Right lobe of liver (tissue), 6 donors: ENCODE data around the gene CDHR3. TPM values are rescaled to one million over a fixed set of nuclear protein-coding genes. Genes with fewer than 3 reads are reported as not detected.

ENCODE experiments used
- ATAC-seq, 4 donors: fragments of 200-7000 bp; cut with Tn5 transposase; one replicate each; pipeline ENCODE4 v1.9.1; 2020; ENCODE audit warnings: mild to moderate bottlenecking in 4 of 4, moderate library complexity in 4 of 4
- DNase-seq, 3 donors: peaks; one replicate each; pipeline ENCODE4 v3.0.0-alpha.2; 2020
- H3K27ac ChIP-seq, 3 donors: fragments of 200-600 bp; one replicate each; pipeline ENCODE4 v1.8.0; 2022
- H3K27me3 ChIP-seq, 2 donors: fragments of 200-600 bp; one replicate each; pipeline ENCODE4 v1.8.0; 2022
- H3K36me3 ChIP-seq, 4 donors: fragments of 200-600 bp; sonication (generic) in 1 of 4; one replicate each; pipeline versions ENCODE4 v1.5.1 to v1.8.0; 2017 to 2022; ENCODE audit warnings: control low read depth in 1 of 4
- H3K4me1 ChIP-seq, 4 donors: fragments of 200-600 bp; sonication (generic) in 1 of 4; one replicate each; pipeline versions ENCODE4 v1.5.1 to v1.8.0; 2017 to 2022; ENCODE audit warnings: control low read depth in 1 of 4
- H3K4me3 ChIP-seq, 3 donors: fragments of 200-600 bp; one replicate each; pipeline ENCODE4 v1.8.0; 2022
- H3K9me3 ChIP-seq, 4 donors: fragments of 200-600 bp; sonication (generic) in 1 of 4; one replicate each; pipeline versions ENCODE4 v1.5.1 to v1.8.0; 2017 to 2022; ENCODE audit warnings: control low read depth in 1 of 4
- POLR2A ChIP-seq: fragments of 450-650 bp; IDR thresholded peaks from one replicate; pipeline ENCODE4 v1.6.1; 2017; ENCODE audit warnings: antibody characterized with exemption, mild to moderate bottlenecking
- WGBS: methylation state at CpG from one replicate; pipeline ENCODE4 v1.1.6; 2018; ENCODE audit warnings: low coverage, low lambda C conversion rate; ENCODE audit not compliant: insufficient coverage; ENCODE audit errors: missing lambda C conversion rate; 5-methylcytosine and 5-hydroxymethylcytosine counted together
- intact Hi-C, 2 donors: fragments of 100-400 bp; cut with DNase I; formaldehyde crosslinking; loops; one replicate each; pipeline versions ENCODE4 v1.11.2 to v1.14.1; 2022
- total RNA-seq, 6 experiments: library from RNA; depleted of rRNA in 2 of 6; stranded (reverse); fragments of >200 nt in 2 of 6; fragmentation: NEBNext Ultra II Directional in 3 of 6; extraction: Animal tissue kit (Norgen Biotek cat#: 25700) in 3 of 6; gene quantifications; one replicate each; pipeline versions ENCODE4 v1.1.0 to v1.2.4, GENCODE V29; 2016 to 2023
- TF ChIP-seq, protein P1 (sequence below), 4 donors: fragments of 200-600 bp in 3 of 4; fragments of 450-650 bp in 1 of 4; IDR thresholded peaks; one replicate each; pipeline versions ENCODE4 v1.5.1 to v1.8.0; 2016 to 2022; ENCODE audit warnings: antibody characterized with exemption in 4 of 4, mild to moderate bottlenecking in 2 of 4
- donor health status: DM: no; HTN: yes; CAD: no.
- donor health status: DM: no; HTN: no; CAD: no.
- donor health status: DM: no; HTN: no; CAD: no.
- donor health status: DM: no; HTN: yes; CAD: no.
- donor health status: DM: no; HTN: yes; CAD: no.

The CDHR3 gene
- total RNA-seq, 6 experiments from 2014 or later: 3.6 to 8.6 (median 4.5) TPM

DNA sequence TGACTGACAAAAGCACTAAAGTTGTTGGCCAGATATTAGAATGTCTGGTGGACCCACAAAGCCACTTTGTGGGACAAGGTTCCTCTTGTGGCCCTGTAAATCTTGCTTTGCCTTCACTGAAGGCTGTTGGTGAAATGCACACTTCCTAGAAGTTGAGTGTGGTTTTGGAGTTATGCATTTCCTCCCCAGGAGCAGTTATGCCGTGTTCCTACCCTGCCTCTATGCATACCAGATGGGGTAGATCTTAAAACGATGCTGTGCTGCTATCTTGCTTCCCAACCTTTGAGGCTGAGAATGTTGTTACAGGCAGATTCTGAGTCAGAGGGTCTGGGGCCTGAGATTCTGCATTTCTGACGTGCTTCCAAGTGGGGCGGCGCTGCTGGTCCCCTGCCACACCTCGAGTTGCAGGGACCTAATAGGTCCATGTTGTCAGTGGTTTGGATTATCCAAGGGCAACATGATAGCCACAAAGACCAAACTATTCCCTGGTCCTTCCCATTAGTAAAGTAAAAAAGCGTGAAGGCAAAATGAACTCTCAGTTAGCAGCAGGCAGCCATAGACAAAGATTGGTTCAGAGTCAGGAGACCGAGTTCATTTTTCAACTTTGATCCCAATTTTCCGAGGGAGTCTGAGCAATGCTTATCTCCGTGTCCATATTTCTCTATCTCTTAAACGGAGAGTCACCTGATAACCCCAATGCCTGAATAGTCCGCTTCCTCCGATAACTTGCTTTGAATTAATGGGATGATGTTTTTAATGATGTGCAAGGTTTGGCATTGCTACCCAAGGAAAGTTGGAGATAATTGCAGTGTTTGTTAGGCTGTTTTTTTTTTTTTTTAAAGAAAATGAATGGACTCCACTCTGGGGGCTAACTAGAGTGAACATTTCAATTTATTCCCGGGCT lies 55.8 kb downstream of the CDHR3 start:
- DNase-seq (no peak), ATAC-seq (no peak)
- H3K4me1 ChIP-seq: no peaks in the 10 kb centered on the region
- no peaks in the 10 kb centered on the region for H3K9me3 ChIP-seq
- TF ChIP-seq, protein P1, sequence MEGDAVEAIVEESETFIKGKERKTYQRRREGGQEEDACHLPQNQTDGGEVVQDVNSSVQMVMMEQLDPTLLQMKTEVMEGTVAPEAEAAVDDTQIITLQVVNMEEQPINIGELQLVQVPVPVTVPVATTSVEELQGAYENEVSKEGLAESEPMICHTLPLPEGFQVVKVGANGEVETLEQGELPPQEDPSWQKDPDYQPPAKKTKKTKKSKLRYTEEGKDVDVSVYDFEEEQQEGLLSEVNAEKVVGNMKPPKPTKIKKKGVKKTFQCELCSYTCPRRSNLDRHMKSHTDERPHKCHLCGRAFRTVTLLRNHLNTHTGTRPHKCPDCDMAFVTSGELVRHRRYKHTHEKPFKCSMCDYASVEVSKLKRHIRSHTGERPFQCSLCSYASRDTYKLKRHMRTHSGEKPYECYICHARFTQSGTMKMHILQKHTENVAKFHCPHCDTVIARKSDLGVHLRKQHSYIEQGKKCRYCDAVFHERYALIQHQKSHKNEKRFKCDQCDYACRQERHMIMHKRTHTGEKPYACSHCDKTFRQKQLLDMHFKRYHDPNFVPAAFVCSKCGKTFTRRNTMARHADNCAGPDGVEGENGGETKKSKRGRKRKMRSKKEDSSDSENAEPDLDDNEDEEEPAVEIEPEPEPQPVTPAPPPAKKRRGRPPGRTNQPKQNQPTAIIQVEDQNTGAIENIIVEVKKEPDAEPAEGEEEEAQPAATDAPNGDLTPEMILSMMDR (IDR thresholded peaks at IDR 0.05): no peak
- no peak for TF ChIP-seq POLR2A
- H3K27me3 ChIP-seq: no peaks in the 10 kb centered on the region
- 73% methylated on average over 14 of the region's 14 CpGs for WGBS
- no peaks in the 10 kb centered on the region for H3K36me3 ChIP-seq
- H3K27ac ChIP-seq: no peak overlapping the region
- H3K4me3 ChIP-seq: no peak overlapping the region
- intact Hi-C loops: loop anchor here in 1 of 2 donors (10.0 kb wide), 1 partner anchor 254 kb away; no protein-coding TSS in a partner anchor

DNA sequence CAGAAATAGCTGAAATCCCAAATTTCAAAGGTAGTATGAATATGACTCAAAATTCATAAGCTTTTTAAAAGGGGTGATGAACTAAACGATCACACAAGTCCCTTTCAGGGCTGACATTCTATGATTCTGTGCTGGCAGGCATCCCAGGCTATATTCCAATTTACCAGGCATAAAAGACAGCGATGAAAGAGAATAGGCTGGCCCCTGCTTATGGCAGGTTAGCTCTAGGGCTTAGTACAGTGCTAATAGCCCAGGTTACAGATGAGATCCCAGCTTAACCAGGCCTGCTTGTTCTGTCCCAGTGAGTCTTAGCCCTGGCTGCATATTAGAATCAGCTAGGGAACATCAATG lies 56.4 kb downstream of the CDHR3 start:
- Histone ChIP-seq H3K27ac (no peak overlapping the region), H3K4me3 (no peak overlapping the region), H3K4me1 (no peaks in the 10 kb centered on the region), H3K36me3 (no peaks in the 10 kb centered on the region), H3K27me3 (no peaks in the 10 kb centered on the region), H3K9me3 (no peaks in the 10 kb centered on the region)
- TF ChIP-seq POLR2A: no peak
- TF ChIP-seq, protein P1 (IDR thresholded peaks at IDR 0.05): no peak
- 100% methylated on average over 1 of the region's 2 CpGs for WGBS
- no peak for ATAC-seq
- intact Hi-C loops: loop anchor here in 1 of 2 donors (10.0 kb wide), 1 partner anchor 255 kb away; no protein-coding TSS in a partner anchor
- no peak for DNase-seq

DNA sequence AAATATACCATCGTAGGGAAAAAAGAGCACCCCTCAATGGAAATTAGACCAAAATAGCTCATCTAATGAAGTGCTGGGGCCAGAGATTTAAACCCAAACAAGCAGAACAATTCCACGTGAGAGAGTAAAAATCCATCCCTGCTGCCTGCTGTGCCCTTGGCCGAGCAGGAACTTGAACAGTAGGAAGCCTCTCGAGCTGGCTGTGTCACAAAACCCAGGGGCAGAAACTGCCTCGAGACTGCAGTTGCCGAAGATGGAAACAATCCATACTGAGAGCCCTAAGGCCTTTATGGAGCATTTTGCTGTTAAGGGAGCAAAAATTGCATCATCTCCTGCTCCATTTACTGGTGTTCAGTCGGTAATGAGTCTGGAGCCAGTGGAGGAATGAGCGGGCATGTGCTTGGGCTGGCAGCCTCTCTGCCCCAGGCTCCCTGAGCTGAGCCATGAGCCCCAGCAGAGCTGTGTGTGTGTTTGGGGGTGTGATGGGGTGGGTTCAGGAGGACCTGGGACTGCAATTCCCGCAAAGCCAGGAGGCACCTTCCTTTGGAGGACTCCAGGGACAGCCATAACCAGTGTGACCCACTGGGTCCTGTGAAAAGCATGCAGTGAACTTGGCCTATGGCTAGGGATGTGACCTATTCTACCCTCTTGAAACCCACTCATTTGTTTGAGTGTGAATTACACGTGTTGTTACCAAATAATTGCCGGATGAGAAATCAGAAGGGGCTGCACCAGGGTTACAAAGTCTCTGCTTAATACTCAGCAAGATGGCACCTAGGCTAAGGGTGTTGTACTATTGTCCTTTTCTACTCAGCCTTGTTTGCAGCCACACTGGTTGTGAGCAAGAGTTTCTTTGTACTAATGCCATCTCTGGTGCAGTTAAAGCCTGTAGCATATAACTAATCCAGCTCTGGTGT lies 58.3 kb downstream of the CDHR3 start:
- Histone ChIP-seq H3K4me1 (no peaks in the 10 kb centered on the region), H3K27me3 (no peaks in the 10 kb centered on the region), H3K27ac (no peak overlapping the region), H3K4me3 (no peak overlapping the region), H3K9me3 (no peaks in the 10 kb centered on the region), H3K36me3 (no peaks in the 10 kb centered on the region)
- ATAC-seq: no peak
- no peak for DNase-seq
- 76% methylated on average over 6 of the region's 11 CpGs for WGBS
- intact Hi-C loops: no loop called here
- TF ChIP-seq, protein P1 (IDR thresholded peaks at IDR 0.05): no peak
- no peak for TF ChIP-seq POLR2A

DNA sequence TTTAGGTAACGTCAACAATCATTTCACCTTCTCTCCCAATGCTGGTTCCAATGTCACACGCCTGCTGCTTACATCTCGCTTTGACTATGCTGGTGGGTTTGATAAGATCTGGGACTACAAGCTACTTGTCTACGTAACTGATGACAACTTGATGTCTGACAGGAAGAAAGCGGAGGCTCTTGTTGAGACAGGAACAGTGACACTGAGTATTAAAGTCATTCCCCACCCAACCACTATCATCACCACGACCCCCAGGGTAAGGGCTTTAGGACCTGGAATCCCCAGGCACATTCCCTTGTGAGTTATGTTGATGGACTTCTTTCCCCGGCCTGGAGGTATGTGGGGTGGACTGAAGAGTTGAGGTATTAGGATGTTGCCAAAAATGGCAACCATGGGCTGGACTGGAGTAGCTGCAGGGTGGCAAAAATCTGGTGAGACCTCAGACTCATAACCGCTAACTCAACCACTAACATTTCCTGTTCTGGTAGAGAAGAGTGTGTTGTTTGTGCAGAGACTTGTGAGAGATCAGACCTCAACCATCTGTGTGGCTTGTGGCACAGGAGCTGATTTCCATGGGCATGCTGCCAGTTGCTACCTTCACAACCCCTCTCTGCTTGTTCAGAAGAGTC lies 59.2 kb downstream of the CDHR3 start:
- no peaks in the 10 kb centered on the region for H3K36me3 ChIP-seq
- TF ChIP-seq, protein P1 (IDR thresholded peaks at IDR 0.05): no peak
- no peak for TF ChIP-seq POLR2A
- no peaks in the 10 kb centered on the region for H3K4me1 ChIP-seq
- no peaks in the 10 kb centered on the region for H3K27me3 ChIP-seq
- peak in 2 of 4 donors; percentile 23 to 33 for ATAC-seq
- H3K9me3 ChIP-seq: no peaks in the 10 kb centered on the region
- intact Hi-C loops: no loop called here
- no peak for DNase-seq
- no peak overlapping the region for H3K4me3 ChIP-seq
- 66% methylated on average over 7 of the region's 8 CpGs for WGBS
- no peak overlapping the region for H3K27ac ChIP-seq
